GM12878 (cell line): ENCODE results near the gene PYGB. TPM values are rescaled to one million over a fixed set of nuclear protein-coding genes. Genes with fewer than 3 reads are reported as not detected.
A peak's percentile ranks its signal among the peaks of the same experiment; 100 is the strongest.

Experiments used
- ATAC-seq: fragments of 200-7000 bp; cut with Tn5 transposase; 3 replicates; pipeline ENCODE4 v1.9.1; 2020; ENCODE audit warnings: mild to moderate bottlenecking, moderate library complexity
- BruUV-seq: library from RNA; stranded (reverse); fragments of 400-500 nt; replicated peaks from 2 replicates; lab custom pipeline; 2021; lab: Mats Ljungman, UMichigan
- CTCF ChIA-PET: fragments of 300-600 bp; sonication (Branson Sonifier 250); formaldehyde crosslinking; extraction: SDS; loops from one replicate; lab custom pipeline; 2021; ENCODE audit warnings: inconsistent platforms; lab: Yijun Ruan, JAX
- POLR2A ChIA-PET: fragments of 350-600 bp; formaldehyde crosslinking; extraction: SDS; loops from one replicate; lab custom pipeline; 2021; ENCODE audit warnings: inconsistent platforms; lab: Charles Lee
- RAD21 ChIA-PET: fragments of 300-600 bp; sonication (Branson Sonifier 250); formaldehyde crosslinking; loops from one replicate; lab custom pipeline; 2023; ENCODE audit warnings: antibody characterized with exemption; ENCODE audit not compliant: unreplicated experiment; lab: Charles Lee
- SMC1A ChIA-PET: fragments of 300-600 bp; sonication (Branson Sonifier 250); formaldehyde crosslinking; loops from one replicate; lab custom pipeline; 2023; ENCODE audit not compliant: unreplicated experiment, uncharacterized antibody; lab: Charles Lee
- DNase-seq: peaks from one replicate; pipeline ENCODE4 v3.0.0-alpha.2; 2011; ENCODE audit warnings: low read depth, low spot score
- FAIRE-seq: peaks from 3 replicates; lab custom pipeline; 2011; peaks lifted over from hg19 to GRCh38; lab: Jason Lieb, UNC
- H2AFZ ChIP-seq: 2 replicates; pipeline ENCODE4 v1.6.0; 2011; ENCODE audit warnings: low read depth, low read length, control low read depth; ENCODE audit not compliant: control insufficient read depth
- H3K27ac ChIP-seq: 2 replicates; pipeline ENCODE4 v1.5.1; 2011; ENCODE audit warnings: control low read depth; ENCODE audit not compliant: control insufficient read depth, insufficient read depth
- H3K27me3 ChIP-seq, 2 experiments: replicated peaks in 1 of 2; 2 replicates each; pipeline versions ENCODE4 v1.6.0 to v1.6.1; 2011; ENCODE audit warnings: low read length in 1 of 2; ENCODE audit not compliant: control insufficient read depth in 2 of 2, insufficient read depth in 2 of 2
- H3K36me3 ChIP-seq, 2 experiments: 2 replicates each; pipeline ENCODE4 v1.5.1; 2011; ENCODE audit warnings: low read length in 1 of 2; ENCODE audit not compliant: control insufficient read depth in 2 of 2, insufficient read depth in 2 of 2
- H3K4me1 ChIP-seq: 2 replicates; pipeline ENCODE4 v1.6.1; 2011; ENCODE audit warnings: mild to moderate bottlenecking, low read length, moderate library complexity, mixed read lengths; ENCODE audit not compliant: control insufficient read depth, insufficient read depth
- H3K4me2 ChIP-seq: 2 replicates; pipeline ENCODE4 v1.6.0; 2011; ENCODE audit warnings: control low read depth; ENCODE audit not compliant: control insufficient read depth, insufficient read depth
- H3K4me3 ChIP-seq: fragments of 200-600 bp; sonication (generic); 2 replicates; pipeline ENCODE4 v1.5.1; 2016
- H3K79me2 ChIP-seq: 2 replicates; pipeline ENCODE4 v1.6.0; 2011; ENCODE audit warnings: low read length; ENCODE audit not compliant: control insufficient read depth, insufficient read depth
- H3K9ac ChIP-seq: 2 replicates; pipeline ENCODE4 v1.8.0; 2011; ENCODE audit warnings: low read length, control low read depth, mixed read lengths; ENCODE audit not compliant: control insufficient read depth, insufficient read depth
- H3K9me3 ChIP-seq: replicated peaks from 3 replicates; pipeline ENCODE4 v1.5.1; 2011; ENCODE audit warnings: mild to moderate bottlenecking, low read length; ENCODE audit not compliant: control insufficient read depth, insufficient read depth
- H4K20me1 ChIP-seq: 2 replicates; pipeline ENCODE4 v1.6.0; 2011; ENCODE audit not compliant: control insufficient read depth, insufficient read depth
- CREB1 ChIP-seq: IDR thresholded peaks from 2 replicates; pipeline ENCODE4 v1.6.1; 2012; ENCODE audit warnings: low read depth, mild to moderate bottlenecking, inconsistent platforms
- DPF2 ChIP-seq: fragments of 450-650 bp; IDR thresholded peaks from 2 replicates; pipeline ENCODE4 v1.6.1; 2017; ENCODE audit warnings: mild to moderate bottlenecking
- EP300 ChIP-seq, 2 experiments: fragments of 150-350 bp in 1 of 2; IDR thresholded peaks; 2 replicates each; pipeline ENCODE4 v1.6.1; 2011 to 2012; ENCODE audit warnings: low read depth in 2 of 2, low read length in 2 of 2, borderline replicate concordance in 1 of 2, improper control_type of control experiment in 1 of 2, inconsistent platforms in 1 of 2; ENCODE audit not compliant: control insufficient read depth in 1 of 2
- POLR2A ChIP-seq: IDR thresholded peaks from 2 replicates; pipeline ENCODE4 v1.6.1; 2011; ENCODE audit warnings: low read depth, mild to moderate bottlenecking, low read length
- WGBS: methylation state at CpG from one replicate; pipeline ENCODE4 v1.1.6; 2016; ENCODE audit warnings: low lambda C conversion rate; ENCODE audit not compliant: insufficient replicate concordance, insufficient coverage; ENCODE audit errors: missing lambda C conversion rate; 5-methylcytosine and 5-hydroxymethylcytosine counted together
- in situ Hi-C: fragments of 300-500 bp; cut with MboI; formaldehyde crosslinking; loops from 9 replicates; pipeline ENCODE4 v1.14.3; 2018; ENCODE audit warnings: mixed read lengths
- intact Hi-C: fragments of 100-400 bp; cut with micrococcal nuclease; formaldehyde crosslinking; loops from one replicate; pipeline ENCODE4 v1.14.2; 2022; ENCODE audit not compliant: unreplicated experiment
- polyA plus RNA-seq, 11 experiments: library from polyadenylated mRNA; depleted of rRNA in 4 of 11; unstranded in 6 of 11; stranded (reverse) in 5 of 11; fragments of >200 nt; fragmentation: Nextera tagmentation in 4 of 11; fragmentation: Illumina TruSeq in 1 of 11; extraction: Ambion mirVana in 4 of 11; extraction: Trizol in 1 of 11; gene quantifications; 1 replicate in 1 of 11; 2 replicates in 10 of 11; pipeline versions ENCODE4 v1.2.1 to v1.2.3, GENCODE V29; 2011 to 2016; ENCODE audit warnings: inconsistent platforms in 2 of 11, missing spikeins in 2 of 11, low read depth in 1 of 11
- total RNA-seq, 4 experiments: library from RNA; depleted of rRNA in 3 of 4; stranded (reverse); fragments of >200 nt in 3 of 4; fragmentation: Illumina TruSeq in 1 of 4; extraction: Trizol in 1 of 4; gene quantifications; 2 replicates each; pipeline versions ENCODE4 v1.2.1 to v1.2.3, GENCODE V29; 2013 to 2021

The PYGB gene
- total and polyA plus RNA-seq, 10 of the 15 experiments (the other 5 are each of a cell fraction or from before 2014, with no cell fraction given), result 0.34 to 33.5 (median 21.8) TPM

- TF ChIP-seq CREB1 (no peak), EP300 (IDR thresholded peaks at IDR 0.05; ENCODE audit: borderline replicate concordance in 1 of 2, control insufficient read depth in 1 of 2, low read depth in 2 of 2, low read length in 2 of 2) (no peak)
Measured at GRCh38 chr20:25279403-25279802, 31.5 kb downstream of the PYGB start (continued).

GRCh38 chr20:25280051-25280573, 32.2 kb downstream of the PYGB start:
- ATAC-seq, result no peak
- Histone ChIP-seq H3K36me3 (peaks cover 7 to 41% of the 10 kb centered on the region in 2 experiments; a peak in 3 of 4 replicates), H3K79me2 (no peaks in the 10 kb centered on the region), H4K20me1 (no peaks in the 10 kb centered on the region), H3K9me3 (no peaks in the 10 kb centered on the region), H3K27me3 (no peaks in the 10 kb centered on the region), H2AFZ (no peak overlapping the region), H3K9ac (no peak overlapping the region), H3K4me2 (no peak overlapping the region), H3K4me1 (peaks cover 26% of the 10 kb centered on the region), H3K27ac (no peak overlapping the region), H3K4me3 (no peak overlapping the region)
- in situ Hi-C loops, result no loop called here
- no peak for FAIRE-seq
- no TSS peak for BruUV-seq
- RAD21 ChIA-PET, result interaction anchor here (0.6 kb wide), 1 partner anchor 143 kb away, joined by 4 read pairs; no protein-coding TSS in a partner anchor
- CTCF ChIA-PET, result no interaction called here
- WGBS, result 97% methylated on average over 15 of the region's 15 CpGs
- SMC1A ChIA-PET, result no interaction called here
- TF ChIP-seq DPF2, result no peak
- peak; percentile 17; the same call in 1 of the 2 replicates for TF ChIP-seq POLR2A
- POLR2A ChIA-PET, result no interaction called here
- intact Hi-C loops, result no loop called here
- no peak for DNase-seq
